GM12872 (cell line): ENCODE measurements around the gene PSMC4.

Source experiments
- TF ChIP-seq, protein P1 (sequence below): IDR thresholded peaks from 3 replicates; pipeline ENCODE4 v1.5.1; 2011; ENCODE audit warnings: low read depth, mild to moderate bottlenecking, low read length, moderate library complexity; ENCODE audit not compliant: insufficient read depth

PSMC4 gene

DNA sequence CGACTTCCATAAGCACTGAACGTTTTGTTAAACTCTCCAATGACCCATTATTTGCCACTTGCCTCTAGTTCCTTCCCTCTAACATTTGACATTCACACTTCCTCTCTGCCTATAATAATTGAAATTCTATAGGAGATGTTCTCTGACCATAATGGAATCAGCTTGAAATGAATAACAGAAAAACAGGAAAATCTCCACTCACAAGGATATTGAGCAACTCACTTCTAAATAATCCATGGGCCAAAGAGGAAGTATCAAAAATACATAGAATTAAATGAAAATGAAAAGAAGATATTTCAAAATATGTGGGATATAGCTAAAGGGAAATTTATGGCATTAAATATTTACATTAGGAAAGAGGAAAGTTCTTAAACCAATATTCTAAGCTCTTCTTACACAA lies 33.2 kb upstream of the PSMC4 start:
- TF ChIP-seq, protein P1, sequence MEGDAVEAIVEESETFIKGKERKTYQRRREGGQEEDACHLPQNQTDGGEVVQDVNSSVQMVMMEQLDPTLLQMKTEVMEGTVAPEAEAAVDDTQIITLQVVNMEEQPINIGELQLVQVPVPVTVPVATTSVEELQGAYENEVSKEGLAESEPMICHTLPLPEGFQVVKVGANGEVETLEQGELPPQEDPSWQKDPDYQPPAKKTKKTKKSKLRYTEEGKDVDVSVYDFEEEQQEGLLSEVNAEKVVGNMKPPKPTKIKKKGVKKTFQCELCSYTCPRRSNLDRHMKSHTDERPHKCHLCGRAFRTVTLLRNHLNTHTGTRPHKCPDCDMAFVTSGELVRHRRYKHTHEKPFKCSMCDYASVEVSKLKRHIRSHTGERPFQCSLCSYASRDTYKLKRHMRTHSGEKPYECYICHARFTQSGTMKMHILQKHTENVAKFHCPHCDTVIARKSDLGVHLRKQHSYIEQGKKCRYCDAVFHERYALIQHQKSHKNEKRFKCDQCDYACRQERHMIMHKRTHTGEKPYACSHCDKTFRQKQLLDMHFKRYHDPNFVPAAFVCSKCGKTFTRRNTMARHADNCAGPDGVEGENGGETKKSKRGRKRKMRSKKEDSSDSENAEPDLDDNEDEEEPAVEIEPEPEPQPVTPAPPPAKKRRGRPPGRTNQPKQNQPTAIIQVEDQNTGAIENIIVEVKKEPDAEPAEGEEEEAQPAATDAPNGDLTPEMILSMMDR = no peak

- TF ChIP-seq, protein P1 = no peak
Observed at GRCh38 chr19:39939556-39939955, 31.4 kb upstream of the PSMC4 start.

DNA sequence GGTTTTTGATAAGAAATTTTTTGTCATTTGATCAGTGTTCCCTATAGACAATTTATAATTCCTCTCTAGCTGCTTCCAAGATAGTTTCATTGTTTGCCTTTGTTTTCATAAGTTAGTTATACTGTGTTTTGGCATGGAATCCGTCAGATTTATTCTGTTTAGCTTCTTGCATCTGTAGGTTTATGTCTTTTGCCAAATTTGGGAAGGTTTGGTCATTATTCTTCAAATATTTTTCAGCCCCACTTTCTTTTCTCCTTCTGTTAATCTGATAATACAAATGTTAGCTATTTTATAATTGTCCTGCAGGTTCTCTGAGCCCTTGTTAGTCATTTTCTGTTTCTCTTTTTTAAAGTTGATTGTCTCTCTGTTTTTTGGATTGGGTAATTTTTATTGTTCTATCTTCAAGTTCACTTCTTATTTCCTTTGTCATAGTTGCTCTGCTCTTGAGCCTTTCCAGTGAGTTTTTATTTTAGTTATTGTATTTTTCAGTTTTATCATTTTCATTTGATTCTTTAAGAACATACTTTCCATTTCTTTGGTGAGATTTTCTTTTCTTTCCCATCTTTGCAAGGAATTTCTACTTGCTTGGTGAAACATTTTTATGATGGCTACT lies 30.6 kb upstream of the PSMC4 start:
- TF ChIP-seq, protein P1 = no peak

DNA sequence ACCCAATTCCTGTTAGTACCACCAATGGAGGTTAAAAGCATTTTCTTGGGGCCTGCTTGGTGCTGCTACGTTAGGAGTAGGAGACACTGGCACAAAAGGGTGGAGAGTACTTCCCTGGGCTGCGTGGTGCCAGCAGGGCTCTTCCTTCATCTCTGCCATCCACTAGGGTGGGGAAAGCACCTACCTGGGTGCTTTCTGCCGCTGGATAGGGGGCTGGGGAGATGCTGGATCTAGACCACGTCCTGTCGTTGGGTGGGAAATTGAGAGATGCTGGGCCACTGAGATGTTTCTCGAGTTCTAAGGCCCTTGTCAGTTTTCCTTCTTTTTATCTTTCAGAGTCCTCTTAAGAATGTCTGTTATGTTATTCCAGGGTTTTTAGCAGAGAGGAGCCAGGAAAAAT lies 29.8 kb upstream of the PSMC4 start:
- TF ChIP-seq, protein P1 = no peak

GRCh38 chr19:39941615-39942365 lies 29.2 kb upstream of the PSMC4 start:
- TF ChIP-seq, protein P1 = no peak

- TF ChIP-seq, protein P1 = no peak
Observed at GRCh38 chr19:39942366-39942730, 28.6 kb upstream of the PSMC4 start.

GRCh38 chr19:39943586-39943985 lies 27.4 kb upstream of the PSMC4 start:
- TF ChIP-seq, protein P1 = no peak
